Activated CD8-positive, alpha-beta memory T cell treated with anti-CD3 and anti-CD28 coated beads, Interleukin-2, amount 10 ng/mL, durations not matched to agents 7 days and 5 days (primary cell): ENCODE measurements around the gene SMG9. TPM values are rescaled to one million over a fixed set of nuclear protein-coding genes. Genes with fewer than 3 reads are reported as not detected.

Experiments
- ATAC-seq: fragments of 150-1000 bp; cut with Tn5 transposase; one replicate; pipeline ENCODE4 v1.10.0; 2021; ENCODE audit warnings: moderate library complexity
- CTCF ChIA-PET: fragments of 350-600 bp; sonication (Branson Sonifier 250); formaldehyde crosslinking; loops from one replicate; lab custom pipeline; 2021; ENCODE audit warnings: antibody characterized with exemption; lab: Charles Lee
- DNase-seq: peaks from one replicate; pipeline ENCODE4 v3.0.0-alpha.2; 2020
- H3K27ac Mint-ChIP-seq: one replicate; pipeline ENCODE4 v1.8.0; 2021; ENCODE audit warnings: mild to moderate bottlenecking, mixed read lengths
- H3K27me3 Mint-ChIP-seq: one replicate; pipeline ENCODE4 v1.8.0; 2021; ENCODE audit warnings: mixed read lengths
- H3K36me3 Mint-ChIP-seq: one replicate; pipeline ENCODE4 v1.8.0; 2021; ENCODE audit warnings: mild to moderate bottlenecking, mixed read lengths
- H3K4me1 Mint-ChIP-seq: one replicate; pipeline ENCODE4 v1.8.0; 2021; ENCODE audit warnings: mixed read lengths
- H3K4me3 Mint-ChIP-seq: one replicate; pipeline ENCODE4 v1.8.0; 2021; ENCODE audit warnings: mild to moderate bottlenecking, moderate library complexity, mixed read lengths
- H3K9me3 Mint-ChIP-seq: one replicate; pipeline ENCODE4 v1.8.0; 2022; ENCODE audit warnings: low read depth, mixed read lengths
- total RNA-seq, 2 experiments: library from RNA; stranded (reverse); gene quantifications; one replicate each; pipeline ENCODE4 v1.2.3, GENCODE V29; 2021

Gene SMG9
- total RNA-seq, 2 experiments from 2014 or later = 62.3 to 74.7 TPM

- Mint-ChIP-seq H3K36me3 (peaks cover 56% of the 10 kb centered on the region), H3K4me1 (peaks cover 42% of the 10 kb centered on the region), H3K9me3 (no peaks in the 10 kb centered on the region), H3K27me3 (no peaks in the 10 kb centered on the region), H3K27ac (peak overlapping the region; percentile 83), H3K4me3 (peak overlapping the region; percentile 38)
- DNase-seq = no peak
- CTCF ChIA-PET = interaction anchor here (1.3 to 4.9 kb wide), 4 partner anchors 8 to 48 kb away, joined by 3 to 71 read pairs (median 58); partner anchors contain the start of gene SMG9
- ATAC-seq = no peak
These were observed 7.1 kb downstream of the SMG9 start for GRCh38 chr19:43747557-43748204.

- CTCF ChIA-PET = interaction anchor here (1.4 to 4.9 kb wide), 3 partner anchors 22 to 42 kb away, joined by 4 to 68 read pairs (median 5); no protein-coding TSS in a partner anchor
- peaks cover 32% of the 10 kb centered on the region for H3K4me1 Mint-ChIP-seq
These were observed 11.7 kb downstream of the SMG9 start for GRCh38 chr19:43743059-43743458.

GRCh38 chr19:43741075-43741825 is 13.5 kb downstream of the SMG9 start:
- no peaks in the 10 kb centered on the region for H3K27me3 Mint-ChIP-seq
- peaks cover 59% of the 10 kb centered on the region for H3K36me3 Mint-ChIP-seq

More at GRCh38 chr19:43743059-43743458, 11.7 kb downstream of the SMG9 start:
- ATAC-seq (no peak), DNase-seq (no peak)
- H3K4me3 Mint-ChIP-seq = no peak overlapping the region
- no peaks in the 10 kb centered on the region for H3K27me3 Mint-ChIP-seq
- H3K36me3 Mint-ChIP-seq = peaks cover 58% of the 10 kb centered on the region
- no peaks in the 10 kb centered on the region for H3K9me3 Mint-ChIP-seq
- no peak overlapping the region for H3K27ac Mint-ChIP-seq

GRCh38 chr19:43739439-43740235 is 15.1 kb downstream of the SMG9 start:
- Mint-ChIP-seq H3K9me3 (no peaks in the 10 kb centered on the region), H3K27me3 (no peaks in the 10 kb centered on the region), H3K36me3 (peaks cover 56% of the 10 kb centered on the region), H3K27ac (no peak overlapping the region), H3K4me1 (peaks cover 16% of the 10 kb centered on the region), H3K4me3 (no peak overlapping the region)
- CTCF ChIA-PET = interaction anchor here (1.1 kb wide), 1 partner anchor 70 kb away, joined by 3 read pairs; no protein-coding TSS in a partner anchor
- no peak for ATAC-seq
- DNase-seq = no peak

More at GRCh38 chr19:43741075-43741825, 13.5 kb downstream of the SMG9 start:
- Mint-ChIP-seq H3K4me3 (no peak overlapping the region), H3K9me3 (no peaks in the 10 kb centered on the region), H3K27ac (no peak overlapping the region), H3K4me1 (peaks cover 22% of the 10 kb centered on the region)
- no peak for DNase-seq
- CTCF ChIA-PET = interaction anchor here (1.1 to 1.3 kb wide), 2 partner anchors 44 to 69 kb away, joined by 3 read pairs; no protein-coding TSS in a partner anchor
- ATAC-seq = no peak

GRCh38 chr19:43738780-43739211 is 16.0 kb downstream of the SMG9 start:
- H3K27ac Mint-ChIP-seq = peak overlapping the region; percentile 62
- DNase-seq (no peak), ATAC-seq (peak; percentile 45)
- H3K4me3 Mint-ChIP-seq = no peak overlapping the region
- no peaks in the 10 kb centered on the region for H3K9me3 Mint-ChIP-seq
- peaks cover 50% of the 10 kb centered on the region for H3K36me3 Mint-ChIP-seq
- H3K27me3 Mint-ChIP-seq = no peaks in the 10 kb centered on the region
- H3K4me1 Mint-ChIP-seq = peaks cover 16% of the 10 kb centered on the region
- CTCF ChIA-PET = interaction anchor here (1.2 to 1.3 kb wide), 2 partner anchors 48 to 144 kb away, joined by 3 read pairs; no protein-coding TSS in a partner anchor

GRCh38 chr19:43735957-43736356 is 18.8 kb downstream of the SMG9 start:
- ATAC-seq = no peak
- Mint-ChIP-seq H3K4me3 (no peak overlapping the region), H3K4me1 (peaks cover 16% of the 10 kb centered on the region), H3K27ac (peak overlapping the region; percentile 8), H3K27me3 (no peaks in the 10 kb centered on the region), H3K36me3 (peaks cover 47% of the 10 kb centered on the region), H3K9me3 (no peaks in the 10 kb centered on the region)
- CTCF ChIA-PET = interaction anchor here (1.1 to 1.2 kb wide), 3 partner anchors 10 to 74 kb away, joined by 3 to 6 read pairs (median 4); no protein-coding TSS in a partner anchor
- DNase-seq = no peak

- CTCF ChIA-PET = interaction anchor here (1.2 kb wide), 2 partner anchors 10 to 75 kb away, joined by 3 to 4 read pairs; no protein-coding TSS in a partner anchor
- H3K36me3 Mint-ChIP-seq = peaks cover 45% of the 10 kb centered on the region
- DNase-seq = no peak
- ATAC-seq = no peak
- no peak overlapping the region for H3K27ac Mint-ChIP-seq
- peaks cover 11% of the 10 kb centered on the region for H3K4me1 Mint-ChIP-seq
- H3K4me3 Mint-ChIP-seq = no peak overlapping the region
- H3K27me3 Mint-ChIP-seq = no peaks in the 10 kb centered on the region
- H3K9me3 Mint-ChIP-seq = no peaks in the 10 kb centered on the region
These were observed 19.7 kb downstream of the SMG9 start for GRCh38 chr19:43735013-43735412.

- Mint-ChIP-seq H3K27ac (no peak overlapping the region), H3K9me3 (no peaks in the 10 kb centered on the region), H3K36me3 (peaks cover 40% of the 10 kb centered on the region), H3K27me3 (no peaks in the 10 kb centered on the region), H3K4me3 (no peak overlapping the region), H3K4me1 (no peaks in the 10 kb centered on the region)
- DNase-seq (no peak), ATAC-seq (no peak)
- CTCF ChIA-PET = no interaction called here
These were observed 22.9 kb downstream of the SMG9 start for GRCh38 chr19:43731846-43732245.

- ATAC-seq = no peak
- H3K9me3 Mint-ChIP-seq = no peaks in the 10 kb centered on the region
- no peaks in the 10 kb centered on the region for H3K4me1 Mint-ChIP-seq
- no peaks in the 10 kb centered on the region for H3K27me3 Mint-ChIP-seq
- peaks cover 36% of the 10 kb centered on the region for H3K36me3 Mint-ChIP-seq
- no peak for DNase-seq
- no peak overlapping the region for H3K27ac Mint-ChIP-seq
- H3K4me3 Mint-ChIP-seq = no peak overlapping the region
- CTCF ChIA-PET = no interaction called here
These were observed 23.4 kb downstream of the SMG9 start for GRCh38 chr19:43731346-43731745.

GRCh38 chr19:43729919-43730318 is 24.8 kb downstream of the SMG9 start:
- no peaks in the 10 kb centered on the region for H3K9me3 Mint-ChIP-seq
- H3K27ac Mint-ChIP-seq = no peak overlapping the region
- ATAC-seq = no peak

GRCh38 chr19:43727593-43727853 is 27.2 kb downstream of the SMG9 start:
- DNase-seq (no peak), ATAC-seq (no peak)
- no peaks in the 10 kb centered on the region for H3K9me3 Mint-ChIP-seq
- H3K36me3 Mint-ChIP-seq = peaks cover 26% of the 10 kb centered on the region
- H3K4me3 Mint-ChIP-seq = no peak overlapping the region
- CTCF ChIA-PET = no interaction called here
- no peak overlapping the region for H3K27ac Mint-ChIP-seq
- H3K4me1 Mint-ChIP-seq = peaks cover 4% of the 10 kb centered on the region
- no peaks in the 10 kb centered on the region for H3K27me3 Mint-ChIP-seq

More at GRCh38 chr19:43729919-43730318, 24.8 kb downstream of the SMG9 start:
- Mint-ChIP-seq H3K4me3 (no peak overlapping the region), H3K4me1 (peaks cover 4% of the 10 kb centered on the region), H3K27me3 (no peaks in the 10 kb centered on the region), H3K36me3 (peaks cover 31% of the 10 kb centered on the region)
- no peak for DNase-seq
- CTCF ChIA-PET = no interaction called here

GRCh38 chr19:43726736-43727592 is 27.8 kb downstream of the SMG9 start:
- no peak overlapping the region for H3K4me3 Mint-ChIP-seq

More at GRCh38 chr19:43726736-43727592, 27.8 kb downstream of the SMG9 start:
- Mint-ChIP-seq H3K27ac (no peak overlapping the region), H3K36me3 (peaks cover 21% of the 10 kb centered on the region), H3K4me1 (peaks cover 4% of the 10 kb centered on the region), H3K27me3 (no peaks in the 10 kb centered on the region), H3K9me3 (no peaks in the 10 kb centered on the region)
- ATAC-seq = no peak
- no peak for DNase-seq
- CTCF ChIA-PET = no interaction called here
